Large intestine (tissue), 3 donors: ENCODE data around the gene ZFHX3. TPM values are rescaled to one million over a fixed set of nuclear protein-coding genes. Genes with fewer than 3 reads are reported as not detected.

ENCODE experiments used
- DNase-seq, 2 donors: peaks; one replicate each; pipeline versions ENCODE4 v3.0.0 to v3.0.0-alpha.2; 2013
- H3K27ac ChIP-seq: one replicate; pipeline ENCODE4 v1.5.1; 2013; ENCODE audit warnings: low read length
- H3K27me3 ChIP-seq: 2 replicates; pipeline ENCODE4 v1.6.1; 2013; ENCODE audit warnings: low read length; ENCODE audit not compliant: control insufficient read depth, insufficient read depth
- H3K36me3 ChIP-seq: 2 replicates; pipeline ENCODE4 v1.6.1; 2013; ENCODE audit warnings: low read length; ENCODE audit not compliant: control insufficient read depth, insufficient read depth
- H3K4me1 ChIP-seq: one replicate; pipeline ENCODE4 v1.6.1; 2013; ENCODE audit warnings: low read length; ENCODE audit not compliant: control insufficient read depth, insufficient read depth
- H3K4me3 ChIP-seq: one replicate; pipeline ENCODE4 v1.5.1; 2013; ENCODE audit warnings: low read length
- H3K9me3 ChIP-seq: one replicate; pipeline ENCODE4 v1.6.1; 2013; ENCODE audit warnings: mild to moderate bottlenecking, low read depth, low read length, moderate library complexity; ENCODE audit not compliant: control insufficient read depth
- WGBS: methylation state at CpG from one replicate; pipeline ENCODE4 v1.1.5; 2013; ENCODE audit warnings: low lambda C conversion rate; ENCODE audit not compliant: insufficient coverage; 5-methylcytosine and 5-hydroxymethylcytosine counted together
- polyA plus RNA-seq: library from polyadenylated mRNA; unstranded; fragments of 120-200 nt; gene quantifications from one replicate; pipeline ENCODE4 v1.2.1, GENCODE V29; 2013

The ZFHX3 gene
- polyA plus RNA-seq, 1 donor, result 10.5 TPM

- no peaks in the 10 kb centered on the region for H3K27me3 ChIP-seq
- peaks cover 2% of the 10 kb centered on the region for H3K36me3 ChIP-seq
- WGBS, result no CpG with 5 or more reads among the region's 6 CpGs
- H3K4me3 ChIP-seq, result no peak overlapping the region
- DNase-seq, result no peak
- no peaks in the 10 kb centered on the region for H3K9me3 ChIP-seq
- no peak overlapping the region for H3K27ac ChIP-seq
- H3K4me1 ChIP-seq, result peaks cover 3% of the 10 kb centered on the region
These were observed 228.6 kb downstream of the ZFHX3 start for GRCh38 chr16:72819345-72819744.

GRCh38 chr16:72818236-72818845 is 229.6 kb downstream of the ZFHX3 start:
- DNase-seq, result no peak
- no peak overlapping the region for H3K27ac ChIP-seq
- peaks cover 3% of the 10 kb centered on the region for H3K4me1 ChIP-seq
- H3K4me3 ChIP-seq, result no peak overlapping the region
- H3K36me3 ChIP-seq, result no peaks in the 10 kb centered on the region
- WGBS, result no CpG with 5 or more reads among the region's 4 CpGs
- H3K9me3 ChIP-seq, result no peaks in the 10 kb centered on the region
- H3K27me3 ChIP-seq, result no peaks in the 10 kb centered on the region

- peaks cover 3% of the 10 kb centered on the region for H3K4me1 ChIP-seq
- peaks cover 11% of the 10 kb centered on the region for H3K36me3 ChIP-seq
- no peak overlapping the region for H3K27ac ChIP-seq
- DNase-seq, result no peak
- no CpG with 5 or more reads among the region's 5 CpGs for WGBS
- H3K9me3 ChIP-seq, result no peaks in the 10 kb centered on the region
- no peak overlapping the region for H3K4me3 ChIP-seq
- no peaks in the 10 kb centered on the region for H3K27me3 ChIP-seq
These were observed 232.3 kb downstream of the ZFHX3 start for GRCh38 chr16:72815348-72816318.

DNA sequence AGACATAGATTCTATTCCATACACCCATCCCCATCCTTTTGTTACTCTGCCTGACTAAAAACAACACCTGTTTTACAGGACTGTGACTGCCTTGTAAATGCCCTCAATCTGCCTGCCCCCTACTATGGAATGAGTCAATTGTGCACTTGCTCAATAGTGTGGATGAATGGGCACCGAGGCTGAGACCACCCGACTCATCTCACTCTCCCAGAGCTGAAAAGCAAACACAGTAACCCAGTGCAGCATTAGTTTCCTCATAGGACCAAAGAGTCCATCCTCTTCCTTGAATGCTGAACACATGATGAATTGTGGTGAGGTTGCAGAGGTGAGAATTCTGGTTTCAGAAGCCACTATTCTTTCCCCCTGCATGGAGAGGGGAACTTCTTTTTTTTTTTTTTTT is 233.7 kb downstream of the ZFHX3 start:
- no peaks in the 10 kb centered on the region for H3K9me3 ChIP-seq
- no peaks in the 10 kb centered on the region for H3K4me1 ChIP-seq
- no CpG with 5 or more reads among the region's 2 CpGs for WGBS
- H3K4me3 ChIP-seq, result no peak overlapping the region
- no peaks in the 10 kb centered on the region for H3K27me3 ChIP-seq
- no peak for DNase-seq
- H3K36me3 ChIP-seq, result peaks cover 11% of the 10 kb centered on the region
- no peak overlapping the region for H3K27ac ChIP-seq

GRCh38 chr16:72812672-72813071 is 235.3 kb downstream of the ZFHX3 start:
- Histone ChIP-seq H3K4me1 (no peaks in the 10 kb centered on the region), H3K36me3 (peaks cover 14% of the 10 kb centered on the region), H3K4me3 (no peak overlapping the region), H3K27me3 (no peaks in the 10 kb centered on the region), H3K27ac (no peak overlapping the region), H3K9me3 (no peaks in the 10 kb centered on the region)
- no peak for DNase-seq
- WGBS, result no CpG with 5 or more reads among the region's 3 CpGs

DNA sequence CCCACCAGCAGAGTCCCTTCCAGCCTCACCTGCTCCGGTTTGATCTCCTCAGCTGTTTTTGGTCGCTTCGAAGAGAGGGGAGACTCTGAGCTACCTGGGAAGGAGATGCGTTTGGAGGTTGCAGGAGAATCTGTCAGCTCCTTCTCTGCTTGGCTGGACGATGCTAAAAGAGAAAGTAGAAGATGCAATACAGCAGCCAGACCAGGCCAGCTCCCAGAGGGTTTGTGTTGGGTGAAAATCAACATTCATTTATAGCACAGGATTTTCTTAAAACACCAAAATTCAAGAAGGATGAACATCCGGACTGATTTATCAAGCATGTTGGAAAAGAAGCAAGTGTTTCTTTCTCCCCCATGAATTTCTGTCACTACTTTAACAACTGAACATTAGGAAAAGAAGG is 236.1 kb downstream of the ZFHX3 start:
- WGBS, result 94% methylated on average over 3 of the region's 6 CpGs
- Histone ChIP-seq H3K36me3 (peaks cover 14% of the 10 kb centered on the region), H3K27me3 (no peaks in the 10 kb centered on the region), H3K4me1 (no peaks in the 10 kb centered on the region), H3K4me3 (no peak overlapping the region), H3K27ac (no peak overlapping the region), H3K9me3 (no peaks in the 10 kb centered on the region)
- no peak for DNase-seq

- Histone ChIP-seq H3K27ac (no peak overlapping the region), H3K4me3 (no peak overlapping the region), H3K27me3 (no peaks in the 10 kb centered on the region), H3K36me3 (peaks cover 14% of the 10 kb centered on the region), H3K9me3 (no peaks in the 10 kb centered on the region), H3K4me1 (no peaks in the 10 kb centered on the region)
- no CpG with 5 or more reads among the region's 8 CpGs for WGBS
- DNase-seq, result peak in 1 of 2 donors; percentile 40
These were observed 236.7 kb downstream of the ZFHX3 start for GRCh38 chr16:72811188-72811720.

- WGBS, result 100% methylated on average over 2 of the region's 2 CpGs
These were observed 237.4 kb downstream of the ZFHX3 start for GRCh38 chr16:72810480-72810879.

DNA sequence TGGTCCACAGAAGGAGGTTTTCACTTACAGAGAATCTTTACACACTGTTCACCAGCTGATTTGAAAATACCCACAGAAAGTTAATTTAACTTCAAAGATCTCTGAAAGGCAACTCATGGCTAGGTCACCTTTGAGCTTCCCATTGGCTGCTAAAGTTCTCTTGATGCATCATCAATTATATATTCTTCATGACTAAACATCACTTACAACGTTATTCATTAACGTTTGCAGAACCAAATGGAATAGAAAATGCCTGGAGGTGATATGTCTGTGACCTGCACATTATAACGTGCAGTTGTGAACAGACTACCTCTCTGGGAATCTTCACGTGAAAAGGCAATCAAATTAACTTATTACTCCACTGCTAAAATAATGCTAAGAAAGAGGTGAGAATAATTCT is 238.5 kb downstream of the ZFHX3 start:
- Histone ChIP-seq H3K4me1 (no peaks in the 10 kb centered on the region), H3K9me3 (no peaks in the 10 kb centered on the region), H3K36me3 (peaks cover 14% of the 10 kb centered on the region), H3K27ac (no peak overlapping the region), H3K27me3 (no peaks in the 10 kb centered on the region), H3K4me3 (no peak overlapping the region)
- no peak for DNase-seq
- WGBS, result no CpG with 5 or more reads among the region's 4 CpGs

More at GRCh38 chr16:72810480-72810879, 237.4 kb downstream of the ZFHX3 start:
- Histone ChIP-seq H3K9me3 (no peaks in the 10 kb centered on the region), H3K36me3 (peaks cover 14% of the 10 kb centered on the region), H3K4me3 (no peak overlapping the region), H3K4me1 (no peaks in the 10 kb centered on the region), H3K27ac (no peak overlapping the region), H3K27me3 (no peaks in the 10 kb centered on the region)
- DNase-seq, result no peak

GRCh38 chr16:72808754-72809153 is 239.2 kb downstream of the ZFHX3 start:
- peaks cover 14% of the 10 kb centered on the region for H3K36me3 ChIP-seq
- no peaks in the 10 kb centered on the region for H3K4me1 ChIP-seq
- no CpG with 5 or more reads among the region's 1 CpG for WGBS
- H3K27ac ChIP-seq, result no peak overlapping the region
- no peaks in the 10 kb centered on the region for H3K9me3 ChIP-seq
- no peak overlapping the region for H3K4me3 ChIP-seq
- peak in 1 of 2 donors; percentile 32 for DNase-seq
- no peaks in the 10 kb centered on the region for H3K27me3 ChIP-seq
